Natural killer cell (primary cell): Measurements from ENCODE around the gene SPARCL1. TPM values are rescaled to one million over a fixed set of nuclear protein-coding genes. Genes with fewer than 3 reads are reported as not detected.

Experiments
- ATAC-seq, 3 donors: fragments of 150-1000 bp in 2 of 3; fragments of 200-7000 bp in 1 of 3; cut with Tn5 transposase; 1 replicate in 1 of 3; 2 replicates in 2 of 3; pipeline ENCODE4 v1.10.0; 2021; ENCODE audit warnings: mild to moderate bottlenecking in 2 of 3, moderate library complexity in 2 of 3
- DNase-seq, 2 donors: peaks; one replicate each; pipeline versions ENCODE4 v3.0.0 to v3.0.0-alpha.2; 2013 to 2021; ENCODE audit warnings: mixed read lengths in 1 of 2
- H3K27ac ChIP-seq: one replicate; pipeline ENCODE4 v1.5.1; 2013; ENCODE audit warnings: mild to moderate bottlenecking, low read length
- H3K27me3 ChIP-seq: one replicate; pipeline ENCODE4 v1.6.1; 2013; ENCODE audit warnings: low read length; ENCODE audit not compliant: control insufficient read depth, insufficient read depth
- H3K36me3 ChIP-seq: one replicate; pipeline ENCODE4 v1.6.1; 2013; ENCODE audit warnings: low read length; ENCODE audit not compliant: control insufficient read depth, insufficient read depth
- H3K4me1 ChIP-seq: one replicate; pipeline ENCODE4 v1.6.1; 2013; ENCODE audit warnings: low read length; ENCODE audit not compliant: control insufficient read depth, insufficient read depth
- H3K4me3 ChIP-seq: one replicate; pipeline ENCODE4 v1.5.1; 2013; ENCODE audit warnings: low read length
- H3K9me3 ChIP-seq: one replicate; pipeline ENCODE4 v1.6.1; 2013; ENCODE audit warnings: low read length; ENCODE audit not compliant: control insufficient read depth, insufficient read depth
- H3K27ac Mint-ChIP-seq, 2 donors: one replicate each; pipeline ENCODE4 v1.8.0; 2022; ENCODE audit warnings: mild to moderate bottlenecking in 2 of 2, mixed read lengths in 2 of 2, moderate library complexity in 1 of 2
- H3K27me3 Mint-ChIP-seq, 2 donors: one replicate each; pipeline ENCODE4 v1.8.0; 2022; ENCODE audit warnings: low read depth in 2 of 2, mixed read lengths in 2 of 2
- H3K36me3 Mint-ChIP-seq: one replicate; pipeline ENCODE4 v1.8.0; 2022; ENCODE audit warnings: mixed read lengths
- H3K4me1 Mint-ChIP-seq, 2 donors: one replicate each; pipeline ENCODE4 v1.8.0; 2022; ENCODE audit warnings: mixed read lengths in 2 of 2
- H3K4me3 Mint-ChIP-seq: one replicate; pipeline ENCODE4 v1.8.0; 2022; ENCODE audit warnings: mild to moderate bottlenecking, moderate library complexity, mixed read lengths
- H3K9me3 Mint-ChIP-seq, 2 donors: one replicate each; pipeline ENCODE4 v1.8.0; 2022; ENCODE audit warnings: mixed read lengths in 2 of 2
- CTCF ChIP-seq: fragments of 200-600 bp; IDR thresholded peaks from one replicate; pipeline ENCODE4 v1.8.0; 2022; ENCODE audit warnings: antibody characterized with exemption
- WGBS: methylation state at CpG from one replicate; pipeline ENCODE4 v1.1.7; 2013; ENCODE audit warnings: missing lambda C conversion rate; ENCODE audit not compliant: insufficient coverage; 5-methylcytosine and 5-hydroxymethylcytosine counted together
- intact Hi-C: fragments of 100-400 bp; cut with micrococcal nuclease; formaldehyde crosslinking; loops from one replicate; pipeline ENCODE4 v1.14.2; 2022
- total RNA-seq, 4 donors: library from RNA; stranded (reverse); fragments of 120-200 nt in 1 of 4; gene quantifications; one replicate each; pipeline versions ENCODE4 v1.2.3 to v1.2.4, GENCODE V29; 2013 to 2022

SPARCL1 gene
- total RNA-seq, 3 donors from 2014 or later (not counting 1 experiment from before 2014, with no cell fraction given), result not detected

GRCh38 chr4:87560802-87561201 is 31.6 kb upstream of the SPARCL1 start:
- Mint-ChIP-seq H3K4me1 (peaks cover 9 to 13% of the 10 kb centered on the region in 2 donors), H3K4me3 (no peak overlapping the region), H3K27ac (no peak overlapping the region), H3K9me3 (no peaks in the 10 kb centered on the region), H3K27me3 (peaks cover 0 to under 1% of the 10 kb centered on the region in 2 donors), H3K36me3 (no peaks in the 10 kb centered on the region)
- 100% methylated on average over 2 of the region's 2 CpGs for WGBS
- DNase-seq (no peak), ATAC-seq (no peak)
- no peak overlapping the region for H3K27ac ChIP-seq
- TF ChIP-seq CTCF, result no peak
- H3K4me3 ChIP-seq, result no peak overlapping the region
- intact Hi-C loops, result no loop called here
- no peaks in the 10 kb centered on the region for H3K27me3 ChIP-seq
- no peaks in the 10 kb centered on the region for H3K9me3 ChIP-seq
- no peaks in the 10 kb centered on the region for H3K36me3 ChIP-seq
- peaks cover 9% of the 10 kb centered on the region for H3K4me1 ChIP-seq

GRCh38 chr4:87559090-87559837 is 30.1 kb upstream of the SPARCL1 start:
- H3K27ac Mint-ChIP-seq, result peak overlapping the region in 1 of 2 donors; percentile 53
- no peaks in the 10 kb centered on the region for H3K36me3 Mint-ChIP-seq
- intact Hi-C loops, result loop anchor here (10.0 kb wide), 1 partner anchor 286 kb away; no protein-coding TSS in a partner anchor
- H3K27me3 Mint-ChIP-seq, result no peaks in the 10 kb centered on the region
- Histone ChIP-seq H3K27ac (no peak overlapping the region), H3K9me3 (no peaks in the 10 kb centered on the region), H3K4me3 (no peak overlapping the region), H3K36me3 (no peaks in the 10 kb centered on the region), H3K4me1 (peaks cover 9% of the 10 kb centered on the region), H3K27me3 (no peaks in the 10 kb centered on the region)
- WGBS, result 5% methylated on average over 7 of the region's 8 CpGs
- ATAC-seq, result peak; percentile 84 to 98 (median 98)
- no peak for TF ChIP-seq CTCF
- peak overlapping the region; percentile 31 for H3K4me3 Mint-ChIP-seq
- no peaks in the 10 kb centered on the region for H3K9me3 Mint-ChIP-seq
- peaks cover 9 to 13% of the 10 kb centered on the region in 2 donors for H3K4me1 Mint-ChIP-seq
- peak in 1 of 2 donors; percentile 66 for DNase-seq

GRCh38 chr4:87557348-87557747 is 28.2 kb upstream of the SPARCL1 start:
- Histone ChIP-seq H3K4me3 (no peak overlapping the region), H3K27me3 (no peaks in the 10 kb centered on the region), H3K36me3 (no peaks in the 10 kb centered on the region), H3K27ac (no peak overlapping the region), H3K9me3 (no peaks in the 10 kb centered on the region), H3K4me1 (peaks cover 9% of the 10 kb centered on the region)
- no peak for TF ChIP-seq CTCF
- Mint-ChIP-seq H3K4me3 (no peak overlapping the region), H3K4me1 (peaks cover 9 to 13% of the 10 kb centered on the region in 2 donors), H3K36me3 (no peaks in the 10 kb centered on the region), H3K27me3 (no peaks in the 10 kb centered on the region), H3K9me3 (no peaks in the 10 kb centered on the region), H3K27ac (no peak overlapping the region)
- DNase-seq, result no peak
- ATAC-seq, result no peak
- 74% methylated on average over 2 of the region's 2 CpGs for WGBS
- intact Hi-C loops, result loop anchor here (10.0 kb wide), 1 partner anchor 287 kb away; no protein-coding TSS in a partner anchor
